ENCODE results near the gene TNFRSF8.

Gene TNFRSF8

DNA sequence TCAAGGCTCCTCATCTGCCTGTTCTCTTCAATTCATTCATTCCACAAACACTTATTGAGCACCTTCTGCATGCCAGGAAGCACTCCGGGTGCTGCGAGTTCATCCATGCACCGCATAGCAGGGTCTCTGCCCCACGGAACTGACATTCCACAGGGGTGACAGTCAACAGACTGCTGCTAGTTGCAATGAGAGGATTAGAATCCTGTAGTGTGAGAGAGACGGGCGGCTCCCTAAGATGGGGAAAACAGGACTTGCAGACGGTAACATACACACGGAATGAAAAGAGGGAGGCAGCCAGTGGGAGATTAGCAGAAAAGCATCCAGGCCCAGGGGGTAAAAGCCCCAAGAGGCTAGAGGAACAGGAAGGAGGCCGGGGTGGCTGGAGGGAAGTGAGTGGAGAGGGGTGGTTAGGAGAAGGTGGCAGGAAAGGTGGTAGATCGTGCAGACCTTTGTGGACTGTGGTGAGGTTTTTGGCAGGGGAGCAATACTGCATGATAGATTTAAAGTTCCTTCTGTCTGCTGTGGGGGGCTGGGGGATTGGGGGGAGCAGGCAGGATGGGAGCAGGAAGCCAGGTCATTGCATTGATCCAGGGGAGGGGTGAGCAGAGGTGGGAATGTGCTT is 6.6 kb downstream of the TNFRSF8 start:
- H4K20me1 ChIP-seq (ENCODE audit: control insufficient read depth, insufficient read depth, low read depth, low read length), result no peaks in the 10 kb centered on the region
- no peaks in the 10 kb centered on the region for H3K4me1 ChIP-seq (ENCODE audit: control insufficient read depth, low read length)
- H3F3A ChIP-seq (ENCODE audit: control insufficient read depth, insufficient read depth), result peaks cover 5% of the 10 kb centered on the region; the same call in 1 of the 2 replicates
- no peak overlapping the region for H3K4me3 ChIP-seq (ENCODE audit: low read length)
- H3K27ac ChIP-seq (ENCODE audit: low read depth, low read length), result no peak overlapping the region
- no peak for TF ChIP-seq EZH2phosphoT487 (IDR thresholded peaks at IDR 0.05; ENCODE audit: borderline replicate concordance, low read length)
- TF ChIP-seq CTCF (IDR thresholded peaks at IDR 0.05; ENCODE audit: low read depth, low read length, poor library complexity, severe bottlenecking), result no peak
- no peaks in the 10 kb centered on the region for H3K9me2 ChIP-seq (replicated peaks; ENCODE audit: control insufficient read depth, low read length)
- H3K27me3 ChIP-seq (ENCODE audit: control insufficient read depth, low read length), result peaks cover 52% of the 10 kb centered on the region
- H3K4me2 ChIP-seq (ENCODE audit: low read length), result no peak overlapping the region
- H3K36me3 ChIP-seq (ENCODE audit: control insufficient read depth, low read length), result no peaks in the 10 kb centered on the region
- H3K9me3 ChIP-seq (ENCODE audit: control insufficient read depth, insufficient read depth, low read length), result no peaks in the 10 kb centered on the region
- H3K79me2 ChIP-seq (ENCODE audit: control insufficient read depth, low read length), result no peaks in the 10 kb centered on the region

GRCh38 chr1:12071892-12072291 is 8.8 kb downstream of the TNFRSF8 start:
- Histone ChIP-seq H3K79me2 (ENCODE audit: control insufficient read depth, low read length) (no peaks in the 10 kb centered on the region), H3K4me1 (ENCODE audit: control insufficient read depth, low read length) (no peaks in the 10 kb centered on the region), H3K4me2 (ENCODE audit: low read length) (no peak overlapping the region), H3K9me2 (replicated peaks; ENCODE audit: control insufficient read depth, low read length) (no peaks in the 10 kb centered on the region), H3K4me3 (ENCODE audit: low read length) (no peak overlapping the region), H3K36me3 (ENCODE audit: control insufficient read depth, low read length) (no peaks in the 10 kb centered on the region), H3K27ac (ENCODE audit: low read depth, low read length) (no peak overlapping the region), H3K27me3 (ENCODE audit: control insufficient read depth, low read length) (peaks cover 47% of the 10 kb centered on the region), H3F3A (ENCODE audit: control insufficient read depth, insufficient read depth) (no peaks in the 10 kb centered on the region; the same call in 1 of the 2 replicates), H3K9me3 (ENCODE audit: control insufficient read depth, insufficient read depth, low read length) (no peaks in the 10 kb centered on the region), H4K20me1 (ENCODE audit: control insufficient read depth, insufficient read depth, low read depth, low read length) (no peaks in the 10 kb centered on the region)
- no peak for TF ChIP-seq CTCF (IDR thresholded peaks at IDR 0.05; ENCODE audit: low read depth, low read length, poor library complexity, severe bottlenecking)
- no peak for TF ChIP-seq EZH2phosphoT487 (IDR thresholded peaks at IDR 0.05; ENCODE audit: borderline replicate concordance, low read length)

DNA sequence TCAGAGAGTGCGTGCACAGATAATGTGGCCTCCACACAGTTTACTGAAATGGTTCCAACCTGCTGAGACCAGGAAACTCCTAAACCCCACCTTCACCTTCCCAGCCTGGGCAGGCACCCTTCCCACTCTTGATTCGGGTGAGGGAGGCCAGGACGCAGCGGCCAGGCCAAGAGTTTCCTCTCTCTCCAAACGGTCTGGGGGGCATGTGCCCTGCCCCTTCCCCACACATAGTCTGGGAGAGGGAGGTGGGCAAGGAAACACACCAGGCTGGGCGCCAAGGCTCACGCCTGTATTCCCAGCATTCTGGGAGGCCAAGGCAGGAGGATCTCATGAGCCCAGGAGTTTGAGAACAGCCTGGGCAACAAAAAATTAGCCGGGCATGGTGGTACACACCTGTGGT is 9.6 kb downstream of the TNFRSF8 start:
- Histone ChIP-seq H3K9me3 (ENCODE audit: control insufficient read depth, insufficient read depth, low read length) (no peaks in the 10 kb centered on the region), H3K79me2 (ENCODE audit: control insufficient read depth, low read length) (no peaks in the 10 kb centered on the region), H3K4me1 (ENCODE audit: control insufficient read depth, low read length) (no peaks in the 10 kb centered on the region), H3K4me3 (ENCODE audit: low read length) (no peak overlapping the region), H3K36me3 (ENCODE audit: control insufficient read depth, low read length) (no peaks in the 10 kb centered on the region), H3F3A (ENCODE audit: control insufficient read depth, insufficient read depth) (no peaks in the 10 kb centered on the region; the same call in 1 of the 2 replicates), H3K27me3 (ENCODE audit: control insufficient read depth, low read length) (peaks cover 48% of the 10 kb centered on the region), H3K4me2 (ENCODE audit: low read length) (no peak overlapping the region), H3K27ac (ENCODE audit: low read depth, low read length) (no peak overlapping the region), H3K9me2 (replicated peaks; ENCODE audit: control insufficient read depth, low read length) (no peaks in the 10 kb centered on the region), H4K20me1 (ENCODE audit: control insufficient read depth, insufficient read depth, low read depth, low read length) (no peaks in the 10 kb centered on the region)
- TF ChIP-seq CTCF (IDR thresholded peaks at IDR 0.05; ENCODE audit: low read depth, low read length, poor library complexity, severe bottlenecking), result no peak
- no peak for TF ChIP-seq EZH2phosphoT487 (IDR thresholded peaks at IDR 0.05; ENCODE audit: borderline replicate concordance, low read length)
